SKM-1 treated with dmso at 0.1 percent for 144 hours (cell line): Measurements from ENCODE around the gene CNTNAP1.

Experiments
- DNase-seq: peaks from one replicate; lab custom pipeline; 2025; ENCODE audit not compliant: unreplicated experiment; lab: John Stamatoyannopoulos, UW

Gene CNTNAP1

DNA sequence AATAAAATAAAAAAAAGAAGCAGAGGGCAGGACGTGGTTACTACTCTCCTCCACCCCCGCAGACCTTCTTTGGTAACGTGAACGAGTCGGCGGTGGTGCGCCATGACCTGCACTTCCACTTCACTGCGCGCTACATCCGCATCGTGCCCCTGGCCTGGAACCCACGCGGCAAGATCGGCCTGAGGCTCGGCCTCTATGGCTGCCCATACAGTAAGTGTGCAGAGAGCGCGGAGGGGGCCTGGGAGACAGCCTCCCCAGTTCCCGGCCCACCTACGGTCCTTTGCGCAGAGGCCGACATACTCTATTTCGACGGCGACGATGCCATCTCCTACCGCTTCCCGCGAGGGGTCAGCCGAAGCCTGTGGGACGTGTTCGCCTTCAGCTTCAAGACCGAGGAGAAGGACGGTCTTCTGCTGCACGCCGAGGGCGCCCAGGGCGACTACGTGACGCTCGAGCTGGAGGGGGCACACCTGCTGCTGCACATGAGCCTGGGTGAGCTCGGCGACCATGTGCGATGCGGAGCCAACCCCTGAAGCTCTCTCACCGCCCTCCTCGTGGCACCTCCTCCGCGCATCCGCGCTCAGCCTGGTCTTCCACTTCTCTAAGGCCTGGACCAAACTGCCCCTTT is 2.7 kb downstream of the CNTNAP1 start:
- no peak for DNase-seq

DNA sequence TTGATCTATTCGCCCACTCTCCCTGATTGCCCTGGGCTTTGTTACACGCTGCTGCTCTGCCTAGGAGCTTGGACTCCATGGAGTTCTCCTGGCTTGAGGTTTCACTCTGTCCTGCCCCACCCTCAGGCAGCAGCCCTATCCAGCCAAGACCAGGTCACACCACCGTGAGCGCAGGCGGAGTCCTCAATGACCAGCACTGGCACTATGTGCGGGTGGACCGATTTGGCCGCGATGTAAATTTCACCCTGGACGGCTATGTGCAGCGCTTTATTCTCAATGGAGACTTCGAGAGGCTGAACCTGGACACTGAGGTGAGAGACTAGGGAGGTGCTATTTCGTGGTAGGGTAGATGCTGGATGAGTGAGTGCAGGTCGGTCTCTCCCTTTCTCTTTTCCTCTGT is 3.5 kb downstream of the CNTNAP1 start:
- DNase-seq, result no peak

DNA sequence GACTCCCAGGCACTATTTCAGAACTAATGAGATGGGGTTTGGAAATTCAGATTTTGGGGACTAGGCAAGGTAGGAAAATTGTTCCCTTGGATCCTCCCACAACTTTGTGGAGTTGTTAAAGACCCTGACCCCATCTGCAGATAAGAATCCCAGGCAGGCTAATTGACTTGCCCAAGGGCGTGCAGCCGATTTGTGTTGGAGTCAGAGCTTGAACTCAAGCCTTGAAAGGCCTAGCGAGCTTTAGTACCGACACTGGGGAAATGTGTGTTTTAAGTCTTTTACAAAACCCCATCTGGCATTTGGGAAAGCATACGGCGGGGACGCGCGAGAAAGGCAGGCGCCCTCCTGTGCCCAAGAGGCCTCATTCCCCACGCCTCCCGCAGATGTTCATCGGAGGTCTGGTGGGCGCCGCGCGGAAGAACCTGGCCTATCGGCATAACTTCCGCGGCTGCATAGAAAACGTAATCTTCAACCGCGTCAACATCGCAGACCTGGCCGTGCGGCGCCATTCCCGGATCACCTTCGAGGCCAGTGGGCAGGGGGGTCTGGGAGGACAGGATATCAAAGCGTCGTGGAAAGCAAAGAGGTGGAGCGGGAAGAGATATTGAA is 4.3 kb downstream of the CNTNAP1 start:
- DNase-seq, result no peak

DNA sequence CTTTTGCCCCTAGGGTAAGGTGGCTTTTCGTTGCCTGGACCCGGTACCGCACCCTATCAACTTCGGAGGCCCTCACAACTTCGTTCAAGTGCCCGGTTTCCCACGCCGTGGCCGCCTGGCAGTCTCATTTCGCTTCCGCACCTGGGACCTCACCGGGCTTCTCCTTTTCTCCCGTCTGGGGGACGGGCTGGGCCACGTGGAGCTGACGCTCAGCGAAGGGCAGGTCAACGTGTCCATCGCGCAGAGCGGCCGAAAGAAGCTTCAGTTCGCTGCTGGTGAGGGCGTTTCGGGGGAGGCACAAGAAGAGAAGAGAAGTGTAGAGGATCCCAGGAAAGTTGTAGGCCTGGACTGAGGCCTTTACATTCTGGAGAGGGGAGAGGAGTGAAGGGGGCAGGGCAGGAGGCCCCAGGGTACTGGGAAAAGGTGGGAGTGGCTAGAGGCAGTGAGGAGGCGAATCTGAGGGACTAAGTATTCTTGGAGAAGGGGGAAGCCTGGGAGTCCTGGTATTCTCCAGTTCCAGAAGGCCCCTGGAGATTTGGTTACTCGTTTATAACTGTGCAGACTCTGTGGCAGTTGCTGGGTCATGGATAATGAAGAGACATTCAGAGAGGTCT is 5.5 kb downstream of the CNTNAP1 start:
- DNase-seq, result no peak

DNA sequence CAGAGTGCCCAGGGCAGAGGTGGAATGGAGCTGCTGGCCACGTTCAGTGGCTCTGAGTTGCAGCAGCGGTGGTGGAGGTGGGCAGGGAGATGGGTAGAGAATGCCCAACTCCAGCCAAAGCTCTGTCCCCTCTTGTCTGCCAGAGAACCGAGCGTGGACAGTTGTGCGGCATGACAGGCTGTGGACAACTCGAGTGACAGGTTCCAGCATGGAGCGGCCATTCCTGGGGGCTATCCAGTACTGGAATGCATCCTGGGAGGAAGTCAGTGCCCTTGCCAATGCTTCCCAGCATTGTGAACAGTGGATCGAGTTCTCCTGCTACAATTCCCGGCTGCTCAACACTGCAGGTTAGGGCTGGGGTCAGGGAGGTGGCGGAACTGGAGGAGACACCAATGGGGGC is 8.3 kb downstream of the CNTNAP1 start:
- DNase-seq, result no peak

DNA sequence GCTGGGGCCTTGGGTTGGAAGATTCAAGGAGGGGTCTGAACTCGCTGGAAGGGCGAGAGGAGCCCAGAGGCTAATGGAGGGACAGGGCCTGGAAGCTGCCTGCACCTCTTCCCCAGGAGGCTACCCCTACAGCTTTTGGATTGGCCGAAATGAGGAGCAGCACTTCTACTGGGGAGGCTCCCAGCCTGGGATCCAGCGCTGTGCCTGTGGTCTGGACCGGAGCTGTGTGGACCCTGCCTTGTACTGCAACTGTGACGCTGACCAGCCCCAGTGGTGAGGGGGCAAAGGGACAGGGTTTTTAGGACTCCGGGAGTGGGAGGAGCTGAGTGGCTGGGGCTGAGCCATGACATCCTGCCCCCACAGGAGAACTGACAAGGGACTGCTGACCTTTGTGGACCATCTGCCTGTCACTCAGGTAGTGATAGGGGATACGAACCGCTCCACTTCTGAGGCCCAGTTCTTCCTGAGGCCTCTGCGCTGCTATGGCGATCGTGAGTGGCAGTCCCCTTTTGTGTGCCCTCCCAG is 8.8 kb downstream of the CNTNAP1 start:
- DNase-seq, result no peak

DNA sequence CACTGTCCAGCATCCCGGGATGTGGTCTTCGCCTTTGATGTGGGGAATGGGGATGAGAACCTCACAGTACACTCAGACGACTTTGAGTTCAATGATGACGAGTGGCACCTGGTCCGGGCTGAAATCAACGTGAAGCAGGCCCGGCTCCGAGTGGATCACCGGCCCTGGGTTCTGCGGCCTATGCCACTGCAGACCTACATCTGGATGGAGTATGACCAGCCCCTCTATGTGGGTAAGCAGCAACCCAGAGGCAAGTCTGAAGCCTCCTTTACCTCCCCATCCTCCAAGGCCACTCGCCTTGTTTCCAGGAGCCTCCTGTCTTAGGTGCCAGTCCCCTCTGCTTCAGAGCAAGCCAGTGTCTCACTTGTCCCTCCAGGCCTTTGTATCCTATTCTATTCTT is 10.2 kb downstream of the CNTNAP1 start:
- no peak for DNase-seq

DNA sequence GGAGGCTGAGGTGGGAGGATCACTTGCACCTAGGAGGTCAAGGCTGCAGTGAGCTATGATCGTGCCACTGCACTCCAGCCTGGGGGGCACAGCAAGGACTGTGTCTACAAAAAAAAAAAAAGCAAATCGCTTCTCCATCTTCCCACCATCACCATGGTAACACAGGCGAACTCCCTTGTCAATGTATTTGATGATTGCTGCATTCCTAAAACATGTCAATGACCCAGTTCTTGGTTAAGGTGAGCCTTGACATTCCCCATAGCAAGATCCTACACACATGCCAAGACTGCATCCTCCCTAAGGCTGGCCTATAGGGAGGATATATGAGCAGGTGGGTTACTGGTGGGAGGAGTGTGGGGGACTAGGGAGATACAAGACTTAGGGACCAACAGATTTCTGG is 12.2 kb downstream of the CNTNAP1 start:
- DNase-seq, result no peak

DNA sequence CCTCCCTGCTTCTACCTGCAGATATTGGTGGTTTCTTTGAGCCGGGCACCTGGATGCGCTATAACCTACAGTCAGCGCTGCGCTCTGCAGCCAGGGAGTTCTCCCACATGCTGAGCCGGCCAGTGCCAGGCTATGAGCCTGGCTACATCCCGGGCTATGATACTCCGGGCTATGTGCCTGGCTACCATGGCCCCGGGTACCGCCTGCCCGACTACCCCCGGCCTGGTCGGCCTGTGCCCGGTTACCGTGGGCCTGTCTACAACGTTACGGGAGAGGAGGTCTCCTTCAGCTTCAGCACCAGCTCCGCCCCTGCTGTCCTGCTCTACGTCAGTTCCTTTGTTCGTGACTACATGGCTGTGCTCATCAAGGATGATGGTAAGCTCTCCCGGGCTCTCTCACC is 13.2 kb downstream of the CNTNAP1 start:
- no peak for DNase-seq

DNA sequence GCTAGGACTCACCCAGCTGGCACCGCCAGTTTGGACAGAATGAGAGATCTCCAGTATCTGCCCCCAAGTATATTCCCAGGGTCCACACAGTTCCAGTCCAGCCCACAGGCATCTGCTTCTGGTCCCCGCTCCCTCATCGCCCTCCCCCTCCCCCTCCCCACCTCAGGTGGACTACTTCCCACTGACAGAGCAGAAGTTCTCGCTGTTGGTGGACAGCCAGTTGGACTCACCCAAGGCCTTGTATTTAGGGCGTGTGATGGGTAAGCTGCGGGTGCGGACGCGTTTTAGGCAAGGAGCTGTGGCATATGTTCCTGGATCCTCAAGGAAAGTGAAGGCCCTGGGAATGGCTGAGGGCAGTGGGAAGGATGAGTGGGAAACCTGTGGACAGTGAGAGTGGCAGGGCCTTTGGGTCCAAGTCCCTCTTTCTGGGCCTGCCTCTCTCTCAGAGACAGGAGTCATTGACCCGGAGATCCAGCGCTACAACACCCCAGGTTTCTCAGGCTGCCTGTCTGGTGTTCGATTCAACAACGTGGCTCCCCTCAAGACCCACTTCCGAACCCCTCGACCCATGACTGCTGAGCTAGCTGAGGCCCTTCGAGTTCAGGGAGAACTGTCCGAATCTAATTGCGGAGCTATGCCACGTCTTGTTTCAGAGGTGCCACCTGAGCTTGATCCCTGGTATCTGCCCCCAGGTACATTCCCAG is 14.9 kb downstream of the CNTNAP1 start:
- DNase-seq, result no peak

DNA sequence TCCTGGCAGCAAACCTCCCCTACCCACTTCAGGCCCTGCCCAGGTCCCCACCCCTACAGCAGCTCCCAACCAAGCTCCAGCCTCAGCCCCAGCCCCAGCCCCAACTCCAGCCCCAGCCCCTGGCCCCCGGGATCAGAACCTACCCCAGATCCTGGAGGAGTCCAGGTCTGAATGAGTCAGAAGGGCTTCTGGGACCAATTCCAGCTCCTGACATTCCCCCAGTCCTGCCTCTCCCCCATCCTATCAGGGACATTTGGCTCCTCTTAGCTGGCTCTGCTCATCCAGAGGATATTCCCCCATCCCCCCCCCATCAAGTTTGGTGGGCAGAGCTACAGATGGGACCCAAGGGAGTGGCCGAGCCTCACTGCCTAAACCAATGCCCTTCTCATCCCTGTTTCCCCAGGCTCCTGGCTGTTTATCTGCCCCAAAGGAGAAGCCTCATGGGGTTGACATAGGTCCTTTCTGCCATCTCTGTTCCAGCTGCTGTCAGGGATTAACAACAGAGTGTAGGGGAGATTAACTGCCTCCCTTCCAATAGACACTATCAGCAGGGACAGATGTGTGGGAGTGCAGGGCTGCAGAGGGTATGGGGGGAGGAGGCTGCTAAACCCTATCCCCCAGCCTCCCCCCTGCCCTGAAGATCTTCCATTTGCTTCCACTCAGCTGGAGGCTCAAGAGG is 16.5 kb downstream of the CNTNAP1 start:
- DNase-seq, result no peak

DNA sequence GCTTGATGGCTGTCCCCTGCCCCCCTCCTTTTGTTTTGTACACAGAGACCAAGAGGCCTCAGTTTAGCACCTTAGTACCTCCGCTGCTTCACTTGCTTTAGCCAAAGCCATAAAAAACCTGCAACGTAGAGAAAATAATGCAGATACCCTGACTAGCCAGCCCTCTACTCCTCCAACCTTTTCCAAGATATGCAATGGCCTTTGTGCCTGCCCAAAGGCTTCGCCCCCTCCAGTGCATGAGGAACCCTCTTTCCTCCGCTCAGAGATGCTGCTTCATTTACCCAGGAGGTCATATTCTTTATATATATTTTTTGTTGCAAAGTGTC is 17.0 kb downstream of the CNTNAP1 start:
- DNase-seq, result no peak

DNA sequence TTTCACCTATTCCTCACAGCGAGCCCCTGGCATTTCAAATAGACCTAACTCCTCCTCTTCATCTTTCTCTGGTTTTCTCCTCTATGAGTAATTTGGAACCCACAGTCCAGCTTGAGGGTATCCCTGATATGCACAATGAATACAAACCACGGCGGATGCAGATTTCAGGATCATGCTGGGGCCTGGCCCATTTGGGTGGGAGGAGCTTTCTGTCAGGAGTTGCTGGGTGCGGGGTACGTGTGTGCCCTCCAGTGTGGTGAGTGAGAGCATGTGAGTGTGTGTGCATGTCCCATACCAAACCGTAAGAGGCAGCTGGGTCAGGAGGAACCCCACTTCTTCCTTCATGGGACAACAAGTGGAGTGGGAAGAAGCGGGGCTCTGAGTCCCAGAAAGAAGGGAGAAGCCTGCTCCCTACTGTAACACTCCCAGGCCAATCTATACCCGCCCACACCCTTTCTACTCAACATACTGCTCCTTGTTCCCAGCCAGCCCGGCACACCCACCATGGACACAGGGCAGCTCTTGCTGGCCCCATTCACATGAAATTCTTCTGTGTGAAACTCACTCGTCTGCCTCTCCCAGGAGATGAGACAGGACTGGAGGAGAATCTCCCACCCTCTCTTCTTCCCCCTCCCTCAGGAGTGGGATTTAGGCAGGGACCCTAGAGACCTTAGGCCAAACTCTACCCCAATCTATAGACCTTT is 18.4 kb downstream of the CNTNAP1 start:
- no peak for DNase-seq

DNA sequence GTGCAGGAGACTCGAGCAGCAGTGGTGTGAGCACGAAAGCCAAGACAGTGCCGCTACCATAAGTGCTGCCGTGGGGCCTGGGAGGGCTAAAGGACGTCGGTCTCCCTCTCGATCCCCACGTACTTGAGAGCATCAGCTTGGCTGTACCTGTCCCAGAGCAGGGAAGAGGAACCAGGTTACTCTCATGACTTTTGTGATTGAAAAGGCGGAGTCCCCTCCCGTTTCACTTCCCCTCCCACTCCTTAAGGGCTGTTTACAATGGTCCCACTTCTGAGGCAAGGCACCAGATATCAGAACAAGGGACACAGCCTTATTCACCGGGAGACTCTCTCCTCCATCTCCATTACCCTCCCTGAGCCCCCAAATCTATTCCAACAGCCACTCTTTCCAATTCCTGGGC is 20.1 kb downstream of the CNTNAP1 start:
- no peak for DNase-seq

DNA sequence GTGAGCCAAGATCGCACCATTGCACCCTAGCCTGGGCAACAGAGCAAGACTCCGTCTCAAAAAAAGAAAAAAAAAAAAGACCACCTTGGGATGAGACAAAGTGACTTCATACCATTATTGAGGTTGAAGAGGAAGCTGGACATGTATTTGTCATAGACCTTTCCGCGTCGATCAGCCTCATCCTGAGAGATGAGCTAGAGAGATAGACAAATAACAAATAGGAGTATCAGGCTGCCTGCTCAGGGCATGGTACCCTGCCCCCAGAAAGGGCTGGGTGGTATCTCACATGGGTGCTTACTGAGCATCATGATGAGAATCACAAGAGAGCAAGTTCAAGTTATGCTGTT is 22.1 kb downstream of the CNTNAP1 start:
- DNase-seq, result no peak

DNA sequence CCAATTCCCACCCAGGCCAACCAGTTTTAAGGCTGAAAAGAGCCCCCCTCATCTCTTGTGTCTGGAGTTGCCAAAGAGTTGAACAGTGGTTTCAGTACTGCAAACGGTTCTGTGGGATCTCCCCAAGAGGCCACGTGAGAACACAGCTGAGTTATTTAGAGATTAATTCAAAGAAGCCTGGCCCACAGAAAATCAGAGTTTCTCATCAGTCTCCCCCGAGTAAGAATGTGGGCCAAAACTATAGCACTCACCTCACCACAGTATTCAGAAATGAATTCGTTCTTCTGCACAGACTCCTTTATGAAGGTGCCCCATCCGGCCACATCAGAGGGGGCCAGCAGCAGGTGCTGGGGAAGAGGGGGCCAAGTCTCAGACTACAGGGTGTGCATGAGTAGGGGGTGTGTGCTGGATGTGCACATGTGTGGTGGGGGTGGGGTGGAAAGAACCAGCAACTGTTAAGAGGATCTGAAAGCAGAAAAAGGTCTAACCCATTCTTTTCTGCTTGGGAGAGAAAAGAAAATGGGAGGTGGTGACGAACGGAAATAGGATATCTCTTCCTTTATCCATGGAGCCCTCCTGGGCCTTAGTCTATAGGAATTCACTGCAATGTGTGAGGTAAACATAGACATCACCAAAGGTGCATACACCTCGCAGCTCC is 22.6 kb downstream of the CNTNAP1 start:
- DNase-seq, result no peak

DNA sequence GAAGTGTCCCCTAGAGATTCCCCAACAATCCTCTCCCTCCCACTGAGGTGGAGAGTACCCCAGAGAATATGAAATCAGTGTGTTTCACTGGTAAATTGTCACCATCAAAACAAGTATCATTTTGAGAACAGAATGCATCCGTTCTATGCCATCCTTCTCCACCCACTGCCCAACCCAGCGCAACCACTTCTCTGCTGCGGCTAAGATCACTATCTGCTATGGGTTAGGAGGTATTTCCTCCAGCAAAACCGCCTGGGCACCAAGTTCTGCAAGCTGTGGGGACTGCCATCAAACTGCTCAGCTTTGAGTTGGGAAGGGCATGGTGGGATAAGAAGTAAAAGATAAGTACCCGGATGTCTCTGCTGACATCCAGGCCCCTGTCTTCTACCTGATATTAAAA is 24.4 kb downstream of the CNTNAP1 start:
- no peak for DNase-seq

DNA sequence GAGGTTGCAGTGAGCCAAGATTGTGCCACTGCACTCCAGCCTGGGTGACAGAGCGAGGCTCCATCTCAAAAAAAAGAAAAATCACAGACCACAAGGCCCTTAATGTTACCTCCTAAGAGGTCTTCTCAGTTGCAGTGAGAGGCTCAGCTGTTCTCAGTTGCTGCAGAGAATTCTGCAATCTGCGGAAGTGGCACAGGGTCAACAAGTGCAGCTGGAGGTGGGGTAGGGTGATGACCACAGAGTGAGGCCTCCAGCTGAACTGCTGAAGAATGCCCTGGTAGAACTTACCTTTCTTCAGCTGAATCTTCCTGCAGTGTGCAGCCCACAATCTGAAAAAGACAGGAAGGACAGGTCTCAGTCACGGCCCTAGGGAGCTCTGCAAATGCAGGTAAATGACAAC is 26.3 kb downstream of the CNTNAP1 start:
- DNase-seq, result no peak

DNA sequence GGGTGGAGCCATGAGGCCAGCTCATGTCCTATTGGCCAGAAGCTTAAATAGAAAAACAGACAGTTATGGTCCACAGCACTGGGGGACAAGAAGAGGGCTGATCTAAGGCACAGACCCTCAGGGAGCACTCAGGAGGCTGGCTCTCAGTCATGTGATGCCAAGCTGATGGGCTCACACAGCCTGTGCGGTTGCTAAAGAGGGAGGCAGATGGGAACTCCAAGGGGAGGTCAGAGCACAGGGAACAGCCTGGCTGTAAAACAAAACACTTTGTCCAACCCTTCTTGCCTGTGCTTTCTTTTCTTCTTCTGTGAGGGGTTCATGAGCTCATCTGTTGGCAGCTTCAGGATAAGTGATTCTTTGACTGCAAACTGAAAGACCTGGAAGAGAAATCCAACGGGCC is 27.2 kb downstream of the CNTNAP1 start:
- DNase-seq, result no peak

DNA sequence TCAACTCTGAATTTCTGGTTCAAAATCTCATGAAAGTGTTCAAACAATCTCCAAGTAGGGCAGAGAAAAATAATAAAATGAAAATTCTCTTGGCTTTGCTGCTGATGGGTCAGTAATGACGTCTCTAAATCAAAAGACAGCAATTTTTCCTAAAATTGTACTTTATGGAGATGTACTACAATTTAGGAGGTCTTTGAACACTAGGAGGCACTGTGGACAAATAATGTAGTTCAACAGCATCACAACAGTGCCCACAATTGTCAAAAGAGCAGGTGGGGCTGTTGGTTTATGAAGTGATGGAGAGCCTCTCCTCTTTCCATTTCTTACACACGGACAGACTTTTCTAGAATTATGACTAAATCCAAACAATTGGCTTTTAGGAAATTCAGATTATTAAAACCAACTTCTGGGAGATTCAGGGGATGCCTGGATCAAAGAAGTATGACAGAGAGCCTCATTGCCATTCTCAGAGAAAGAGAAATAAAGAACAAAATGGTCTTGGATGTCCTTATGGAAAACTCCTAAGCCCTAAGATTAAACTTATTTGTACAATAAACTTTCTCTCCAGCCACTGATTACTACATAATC is 38.8 kb downstream of the CNTNAP1 start:
- DNase-seq, result peak; percentile 57
